Measurements from ENCODE around the gene KCND1. TPM values are rescaled to one million over a fixed set of nuclear protein-coding genes. Genes with fewer than 3 reads are reported as not detected.

Gene KCND1
- total RNA-seq, 4 donors from 2014 or later = 2.1 to 7.5 (median 4.2) TPM

GRCh38 chrX:48975041-48975440 is 3.4 kb upstream of the KCND1 start:
- Histone ChIP-seq H3K36me3 (peaks cover 0 to 49% (median 0%) of the 10 kb centered on the region in 3 donors), H3K9me3 (no peaks in the 10 kb centered on the region), H3K27me3 (no peaks in the 10 kb centered on the region), H3K27ac (no peak overlapping the region), H3K4me3 (no peak overlapping the region), H3K4me1 (peaks cover 0 to 11% (median 0%) of the 10 kb centered on the region in 4 donors)
- WGBS, 2 donors = 88 to 93% methylated on average over 7 of the region's 7 CpGs
- TF ChIP-seq EP300 (IDR thresholded peaks at IDR 0.05) = no peak
- no peak for TF ChIP-seq POLR2A (IDR thresholded peaks at IDR 0.05)
- no peak for TF ChIP-seq CTCF (IDR thresholded peaks at IDR 0.05)
- no peak for DNase-seq (ENCODE audit: low spot score in 2 of 2)

- H3K27me3 ChIP-seq = no peaks in the 10 kb centered on the region
- DNase-seq (ENCODE audit: low spot score in 2 of 2) = no peak
- H3K4me3 ChIP-seq = no peak overlapping the region
- 81 to 92% methylated on average over 2 of the region's 2 CpGs for WGBS, 2 donors
- peaks cover 0 to 45% (median 0%) of the 10 kb centered on the region in 3 donors for H3K36me3 ChIP-seq
- no peaks in the 10 kb centered on the region for H3K9me3 ChIP-seq
- no peak overlapping the region for H3K27ac ChIP-seq
- H3K4me1 ChIP-seq = peaks cover 0 to 11% (median 0%) of the 10 kb centered on the region in 4 donors
- TF ChIP-seq EP300 (IDR thresholded peaks at IDR 0.05) = no peak
- no peak for TF ChIP-seq CTCF (IDR thresholded peaks at IDR 0.05)
Measured at GRCh38 chrX:48974574-48974973, 2.9 kb upstream of the KCND1 start.

GRCh38 chrX:48974033-48974432 is 2.4 kb upstream of the KCND1 start:
- no peak overlapping the region for H3K4me3 ChIP-seq
- H3K27me3 ChIP-seq = no peaks in the 10 kb centered on the region
- DNase-seq (ENCODE audit: low spot score in 2 of 2) = no peak
- 60 to 68% methylated on average over 1 to 3 of the region's 3 CpGs for WGBS, 2 donors
- peaks cover 0 to 42% (median 0%) of the 10 kb centered on the region in 3 donors for H3K36me3 ChIP-seq
- H3K9me3 ChIP-seq = no peaks in the 10 kb centered on the region
- no peak for TF ChIP-seq CTCF (IDR thresholded peaks at IDR 0.05)
- TF ChIP-seq EP300 (IDR thresholded peaks at IDR 0.05) = no peak
- no peak for TF ChIP-seq POLR2A (IDR thresholded peaks at IDR 0.05)
- H3K27ac ChIP-seq = no peak overlapping the region
- peaks cover 0 to 11% (median 0%) of the 10 kb centered on the region in 4 donors for H3K4me1 ChIP-seq

GRCh38 chrX:48972220-48973164 is 848 bp upstream of the KCND1 start:
- peaks cover 0 to 11% (median 0%) of the 10 kb centered on the region in 4 donors for H3K4me1 ChIP-seq
- no peaks in the 10 kb centered on the region for H3K9me3 ChIP-seq
- peak overlapping the region; percentile 26 to 50 (median 29) for H3K4me3 ChIP-seq
- 36 to 50% methylated on average over 7 to 13 of the region's 13 CpGs for WGBS, 2 donors
- H3K27ac ChIP-seq = peak overlapping the region in 2 of 4 donors; percentile 62 to 67
- DNase-seq (ENCODE audit: low spot score in 2 of 2) = peak; percentile 23 to 62
- H3K27me3 ChIP-seq = no peaks in the 10 kb centered on the region
- peak; percentile 34 to 54 (median 40) for TF ChIP-seq CTCF (IDR thresholded peaks at IDR 0.05)
- TF ChIP-seq EP300 (IDR thresholded peaks at IDR 0.05) = no peak
- TF ChIP-seq POLR2A (IDR thresholded peaks at IDR 0.05) = no peak
- peaks cover 0 to 29% (median 0%) of the 10 kb centered on the region in 3 donors for H3K36me3 ChIP-seq

- no peak for TF ChIP-seq EP300 (IDR thresholded peaks at IDR 0.05)
- no peak for TF ChIP-seq POLR2A (IDR thresholded peaks at IDR 0.05)
- TF ChIP-seq CTCF (IDR thresholded peaks at IDR 0.05) = no peak
- DNase-seq (ENCODE audit: low spot score in 2 of 2) = no peak
- no peak overlapping the region for H3K27ac ChIP-seq
- no peaks in the 10 kb centered on the region for H3K9me3 ChIP-seq
- H3K4me3 ChIP-seq = no peak overlapping the region
- H3K27me3 ChIP-seq = no peaks in the 10 kb centered on the region
- 88 to 89% methylated on average over 16 to 28 of the region's 28 CpGs for WGBS, 2 donors
- peaks cover 0 to 12% (median 0%) of the 10 kb centered on the region in 3 donors for H3K36me3 ChIP-seq
- peaks cover 0 to 11% (median 0%) of the 10 kb centered on the region in 4 donors for H3K4me1 ChIP-seq
Measured at GRCh38 chrX:48969471-48969870, 2.2 kb downstream of the KCND1 start.

Data from tibial nerve (tissue), 4 donors.